ENCODE measurements around the gene CIAPIN1.

The CIAPIN1 gene

GRCh38 chr16:57447186-57447962 lies at the start of gene CIAPIN1, which contains the start of gene COQ9:
Gene CIAPIN1 (minus strand): TSS chr16:57447385. CDS start chr16:57440928, 6,457 bp downstream.
Gene COQ9 (plus strand): TSS chr16:57447479. CDS start chr16:57447506, 27 bp downstream.
- DNase-seq, result peak; percentile 97

DNA sequence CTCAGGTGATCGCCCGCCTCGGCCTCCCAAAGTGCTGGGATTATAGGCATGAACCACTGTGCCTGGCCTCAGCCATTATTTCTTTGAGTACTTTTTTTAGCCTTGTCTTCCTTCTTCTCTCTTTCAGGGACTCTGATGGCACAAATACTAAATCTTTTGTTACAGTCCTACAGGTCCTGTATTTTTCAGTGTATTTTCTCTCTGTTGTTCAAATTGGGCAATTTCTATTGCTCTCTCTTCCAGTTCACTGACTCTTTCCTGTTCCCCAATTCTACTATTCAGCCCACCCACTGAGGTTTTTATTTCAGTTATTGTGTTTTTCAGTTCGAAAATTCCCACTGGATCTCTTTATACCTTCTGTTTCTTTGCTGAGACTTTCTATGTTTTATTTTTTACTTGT lies 46.6 kb upstream of the CIAPIN1 start:
- no peak for DNase-seq

DNA sequence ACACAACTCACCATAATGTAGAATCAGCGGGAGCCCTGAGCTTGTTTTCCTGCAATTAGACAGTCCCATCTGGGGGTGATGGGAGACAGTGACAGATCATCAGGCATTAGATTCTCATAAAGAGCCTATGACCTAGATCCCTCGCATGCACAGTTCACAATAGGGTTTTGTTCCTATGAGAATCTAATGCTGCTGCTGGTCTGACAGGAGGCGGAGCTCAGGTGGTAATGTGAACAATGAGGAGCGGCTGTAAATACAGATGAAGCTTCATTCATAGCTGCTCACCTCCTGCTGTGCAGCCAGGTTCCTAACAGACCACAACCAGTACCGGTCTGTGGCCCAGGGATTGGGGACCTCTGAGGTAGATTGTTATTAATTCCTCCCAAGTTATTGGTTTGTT lies 42.0 kb upstream of the CIAPIN1 start:
- DNase-seq, result no peak

DNA sequence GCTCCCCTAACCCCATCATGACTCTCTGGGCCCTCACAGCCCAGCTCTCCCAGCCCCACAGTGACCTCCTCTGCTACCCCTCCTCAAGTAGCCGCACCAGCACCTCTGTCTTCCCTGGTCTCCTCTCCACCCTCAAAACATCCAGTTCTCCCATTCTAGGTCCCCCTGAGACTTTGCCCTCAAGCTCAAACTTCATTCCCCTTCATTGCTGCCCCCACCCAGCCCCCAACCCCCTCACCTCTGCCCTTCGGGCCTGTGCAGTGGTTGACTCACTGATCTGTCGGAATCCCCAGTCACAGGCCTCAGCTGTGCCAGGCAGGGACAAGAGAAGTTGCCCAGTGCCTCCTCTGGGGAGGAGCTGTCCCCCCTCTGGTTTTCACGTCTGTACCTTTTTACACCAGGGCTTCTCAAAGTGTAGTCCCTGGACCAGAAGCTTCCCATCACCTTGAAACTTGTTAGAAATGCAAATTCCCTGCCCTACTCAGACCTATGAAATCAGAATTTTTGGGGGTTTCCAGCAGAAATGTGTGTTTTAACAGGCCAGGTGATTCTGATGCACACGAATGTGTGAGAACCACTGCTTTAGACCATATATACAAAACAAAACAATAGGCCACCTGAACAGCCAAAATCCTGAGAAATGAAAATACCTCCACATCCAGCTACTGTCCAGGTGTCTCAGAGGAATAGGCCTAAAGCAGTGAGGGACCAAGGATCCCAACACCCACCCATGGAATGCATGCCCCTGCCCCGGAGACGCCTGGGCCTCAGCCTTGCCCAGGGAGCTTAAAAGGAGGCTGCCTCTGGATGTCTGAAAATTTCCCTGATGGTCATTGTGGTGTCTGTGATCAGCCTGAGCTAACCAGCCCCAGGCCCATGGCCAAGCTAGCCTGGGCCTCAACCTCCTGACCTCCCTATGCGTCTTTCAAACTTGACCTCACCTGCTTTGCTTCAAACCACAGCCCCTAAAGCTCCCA lies 40.0 kb upstream of the CIAPIN1 start:
- DNase-seq, result peak; percentile 25

- peak; percentile 93 for DNase-seq
These were observed 39.0 kb upstream of the CIAPIN1 start, which contains the start of gene DOK4 for GRCh38 chr16:57485916-57486857. Gene DOK4 (minus strand): TSS chr16:57486493. CDS start chr16:57479507, 6,986 bp downstream.

- no peak for DNase-seq
These were observed 38.1 kb upstream of the CIAPIN1 start for GRCh38 chr16:57485091-57485915.

GRCh38 chr16:57484515-57485005 lies 37.4 kb upstream of the CIAPIN1 start:
- peak; percentile 53 for DNase-seq

- peak; percentile 45 for DNase-seq
These were observed 36.7 kb upstream of the CIAPIN1 start for GRCh38 chr16:57483725-57484514.

- DNase-seq, result peak; percentile 60
These were observed 35.8 kb upstream of the CIAPIN1 start for GRCh38 chr16:57482845-57483545.

DNA sequence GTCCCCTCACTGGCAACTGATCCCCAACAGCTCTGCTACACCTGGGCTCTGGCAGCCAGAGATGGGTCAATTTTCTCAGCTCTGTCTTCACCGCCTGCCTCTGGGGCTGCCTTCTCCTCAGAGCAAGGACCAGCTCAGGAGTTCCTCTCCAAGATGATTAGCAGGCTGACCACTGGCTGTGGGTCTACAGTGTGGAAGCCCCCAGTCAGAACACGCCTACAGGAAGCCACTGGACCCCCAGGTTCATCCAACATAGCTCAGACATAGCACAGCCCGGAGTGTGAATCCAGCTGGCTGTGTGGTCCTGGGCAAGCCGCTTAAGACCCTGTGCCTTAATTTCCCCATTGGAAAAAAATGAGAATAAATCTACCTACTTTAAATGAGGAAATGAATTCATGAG lies 34.2 kb upstream of the CIAPIN1 start:
- DNase-seq, result peak; percentile 47

GRCh38 chr16:57480754-57481230 lies 33.6 kb upstream of the CIAPIN1 start:
- DNase-seq, result peak; percentile 27

DNA sequence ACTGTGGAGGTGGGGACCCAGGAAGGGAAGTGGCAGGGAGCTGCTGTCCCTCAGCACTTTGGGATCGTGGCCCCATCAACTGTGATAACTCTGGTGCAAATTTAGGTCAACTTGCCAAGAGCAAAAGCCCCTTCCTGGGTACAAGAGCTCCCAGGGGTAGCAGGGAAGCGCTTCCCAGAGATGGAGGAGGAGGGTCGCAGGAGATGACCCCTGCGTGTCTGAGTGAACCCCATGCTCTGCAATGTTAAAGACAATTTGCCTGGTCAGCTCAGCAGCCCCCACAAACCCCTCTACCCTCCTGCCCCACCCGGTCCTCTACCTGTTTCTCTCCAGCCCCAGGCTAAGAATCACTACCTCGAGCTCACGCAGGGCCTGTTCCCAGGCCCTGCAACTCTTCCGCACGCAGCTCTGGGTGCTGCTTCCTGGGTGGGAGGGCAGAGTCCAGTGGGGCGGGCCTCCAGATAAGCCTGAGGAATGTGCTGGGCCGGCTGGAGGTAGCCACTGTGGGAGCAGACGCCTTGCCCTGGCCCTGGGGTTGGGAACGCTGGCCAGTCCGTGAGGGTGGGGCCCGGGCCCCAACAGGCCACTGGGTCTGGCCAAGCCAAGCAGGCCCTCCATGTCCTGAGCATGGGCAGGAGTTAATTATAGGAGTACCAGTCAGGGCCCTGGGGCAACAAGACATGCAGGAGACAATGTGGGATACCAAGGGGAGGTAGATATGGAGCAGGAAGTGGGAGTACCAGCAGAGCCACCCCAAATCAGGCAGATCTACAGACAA lies 33.0 kb upstream of the CIAPIN1 start:
- DNase-seq, result peak; percentile 48

GRCh38 chr16:57479205-57479975 lies 32.2 kb upstream of the CIAPIN1 start:
- DNase-seq, result peak; percentile 56

DNA sequence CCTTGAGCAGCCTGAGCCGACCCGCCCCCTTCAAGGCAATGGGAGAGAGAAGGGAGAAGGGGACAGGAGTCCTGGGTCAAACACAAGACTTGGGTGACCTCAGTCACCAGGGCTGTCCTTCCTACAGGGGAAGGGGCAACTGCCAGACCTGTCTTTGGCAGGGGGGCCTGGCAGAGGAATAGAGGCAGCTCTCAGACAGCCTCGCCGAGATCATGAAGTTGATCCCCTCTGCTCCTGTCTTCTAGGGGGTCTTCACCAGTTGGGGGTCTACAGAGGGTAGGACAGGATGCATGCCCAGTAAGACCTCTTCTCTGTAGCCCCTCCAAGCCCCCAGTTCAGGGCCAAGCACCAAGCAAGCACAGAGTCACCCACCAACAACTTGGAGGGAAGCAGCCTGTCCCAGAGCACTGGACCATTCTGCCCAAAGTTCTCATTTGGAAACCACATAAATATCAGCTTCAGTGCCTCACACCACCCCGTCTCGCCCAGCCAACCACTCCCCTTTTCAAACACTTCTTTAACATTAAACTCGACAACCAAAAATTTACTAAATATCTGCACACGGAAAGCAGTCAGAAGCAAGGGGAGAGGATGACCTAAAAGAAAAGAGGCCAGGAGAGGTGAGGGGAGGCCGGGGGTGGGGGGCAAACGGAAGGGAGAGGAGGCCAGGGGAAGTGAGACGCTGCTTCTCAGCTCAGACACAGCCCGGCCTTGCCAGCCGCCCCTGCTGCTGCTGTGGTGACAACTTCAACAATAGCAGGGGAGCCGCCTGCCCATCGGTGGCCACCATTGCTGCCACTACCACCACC lies 31.4 kb upstream of the CIAPIN1 start:
- peak; percentile 54 for DNase-seq

DNA sequence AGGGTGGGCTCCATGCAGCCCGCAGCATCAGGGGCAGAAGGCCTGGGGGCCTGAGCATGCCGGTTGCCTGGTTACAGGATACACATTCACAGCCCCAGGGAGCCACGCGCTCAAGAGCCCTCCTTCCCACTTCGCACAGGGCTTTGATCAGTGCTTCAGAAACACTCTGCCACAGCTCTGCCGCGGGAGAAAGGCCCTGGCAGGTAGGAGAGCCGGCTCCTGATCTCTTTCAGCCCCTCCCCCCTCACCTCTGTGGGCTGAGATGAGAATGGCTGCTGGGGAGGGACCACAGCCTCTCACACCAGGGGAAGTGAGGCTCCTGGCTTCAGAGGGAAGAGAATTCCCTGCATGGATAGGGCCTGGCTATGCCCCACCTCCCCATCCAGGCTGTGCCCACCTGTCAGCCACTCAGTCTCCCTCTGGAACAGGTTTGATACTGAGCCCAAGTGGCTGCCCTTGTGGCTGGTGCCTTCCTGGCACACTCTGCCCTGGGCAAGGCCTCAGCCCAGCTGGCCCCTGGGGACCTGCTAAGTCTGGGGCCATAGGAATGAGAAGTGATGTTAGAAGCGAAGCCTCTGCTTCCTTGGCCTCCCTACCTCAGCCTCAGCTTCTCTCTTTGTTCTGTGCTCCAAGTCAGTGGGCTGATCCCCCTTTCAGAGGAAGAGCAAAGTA lies 30.5 kb upstream of the CIAPIN1 start:
- DNase-seq, result peak; percentile 54
